HEK293T (cell line): ENCODE results near the gene INPP4B.

Experiments
- ARNT ChIP-seq: fragments of 450-650 bp; IDR thresholded peaks from 2 replicates; pipeline ENCODE4 v1.6.1; 2017; ENCODE audit warnings: mild to moderate bottlenecking
- BHLHE40 ChIP-seq: fragments of 450-650 bp; IDR thresholded peaks from 2 replicates; pipeline ENCODE4 v1.6.1; 2016; ENCODE audit warnings: mild to moderate bottlenecking, moderate library complexity, borderline replicate concordance
- ELF4 ChIP-seq: fragments of 450-650 bp; IDR thresholded peaks from 2 replicates; pipeline ENCODE4 v1.6.1; 2017; ENCODE audit warnings: antibody characterized with exemption
- LEF1 ChIP-seq: fragments of 450-650 bp; IDR thresholded peaks from 2 replicates; pipeline ENCODE4 v1.6.1; 2017; ENCODE audit warnings: mild to moderate bottlenecking, borderline replicate concordance

- TF ChIP-seq ELF4, result no peak
- TF ChIP-seq BHLHE40, result no peak
- TF ChIP-seq LEF1, result no peak
- no peak for TF ChIP-seq ARNT
Observed at GRCh38 chr4:142721187-142721586, 124.9 kb downstream of the INPP4B start.
